ENCODE measurements around the gene LRRC36. TPM values are rescaled to one million over a fixed set of nuclear protein-coding genes. Genes with fewer than 3 reads are reported as not detected.

Gene LRRC36
- total RNA-seq: 1 to 10 TPM in 2 of 8 experiments, under 1 TPM in 2, not detected in 4; 0.43 to 1.5 (median 1.0) TPM

GRCh38 chr16:67326472-67327309 lies at the start of gene LRRC36, which contains the start of gene KCTD19:
Gene LRRC36 (plus strand): TSS chr16:67326815. CDS start chr16:67326863, 48 bp downstream.
Gene KCTD19 (minus strand): TSS chr16:67326741. CDS start chr16:67326707, 34 bp downstream.
- Histone ChIP-seq H3K27ac (peak within 1 kb of the TSS in 1 of 2 donors; percentile 15), H3K4me1 (replicated peaks in 1 of 2) (peaks cover 0 to 8% of the 10 kb centered on the region in 2 donors), H3K4me3 (peak within 1 kb of the TSS; percentile 29 to 44 (median 33))
- in situ Hi-C loops (cut with MboI; ENCODE audit: low pct_unique_long_range_greater_than_20kb in 2 of 9, low sequenced_read_pairs in 9 of 9, unreplicated experiment in 9 of 9): no loop called here
- ATAC-seq (replicated peaks in 6 of 8): peak; percentile 85 to 99 (median 99)
- WGBS, 10 experiments: 0 to 60% (median 29%) methylated on average over 1 to 4 of the region's 61 CpGs; no CpG with 5 or more reads in 6 of the 10 experiments

- peak in 5 of 8 experiments; percentile 29 to 69 (median 48) for ATAC-seq (replicated peaks in 6 of 8)
- Histone ChIP-seq H3K4me1 (replicated peaks in 1 of 2) (no peaks in the 10 kb centered on the region), H3K27ac (no peak overlapping the region), H3K4me3 (no peak overlapping the region)
- 0 to 100% (median 73%) methylated on average over 1 to 3 of the region's 4 CpGs; no CpG with 5 or more reads in 5 of the 10 experiments for WGBS, 10 experiments
- in situ Hi-C loops (cut with MboI; ENCODE audit: low pct_unique_long_range_greater_than_20kb in 2 of 9, low sequenced_read_pairs in 9 of 9, unreplicated experiment in 9 of 9): no loop called here
Measured at GRCh38 chr16:67277294-67277998, 49.2 kb upstream of the LRRC36 start.

- Histone ChIP-seq H3K4me1 (replicated peaks in 1 of 2) (no peaks in the 10 kb centered on the region), H3K4me3 (peak overlapping the region in 3 of 5 donors; percentile 29 to 42 (median 34)), H3K27ac (no peak overlapping the region)
- 17 to 77% (median 40%) methylated on average over 1 to 5 of the region's 13 CpGs; no CpG with 5 or more reads in 7 of the 10 experiments for WGBS, 10 experiments
- ATAC-seq (replicated peaks in 6 of 8): peak in 2 of 8 experiments; percentile 5 to 12
- in situ Hi-C loops (cut with MboI; ENCODE audit: low pct_unique_long_range_greater_than_20kb in 2 of 9, low sequenced_read_pairs in 9 of 9, unreplicated experiment in 9 of 9): no loop called here
Measured at GRCh38 chr16:67277999-67278772, 48.4 kb upstream of the LRRC36 start.

GRCh38 chr16:67278773-67279295 lies 47.8 kb upstream of the LRRC36 start:
- WGBS, 10 experiments: no CpG with 5 or more reads among the region's 42 CpGs
- Histone ChIP-seq H3K27ac (no peak overlapping the region), H3K4me1 (replicated peaks in 1 of 2) (no peaks in the 10 kb centered on the region), H3K4me3 (peak overlapping the region; percentile 19 to 42 (median 29))
- peak; percentile 19 to 70 (median 42) for ATAC-seq (replicated peaks in 6 of 8)
- in situ Hi-C loops (cut with MboI; ENCODE audit: low pct_unique_long_range_greater_than_20kb in 2 of 9, low sequenced_read_pairs in 9 of 9, unreplicated experiment in 9 of 9): no loop called here

GRCh38 chr16:67279296-67280089 lies 47.1 kb upstream of the LRRC36 start, which contains the start of gene PLEKHG4:
Gene PLEKHG4 (plus strand): TSS chr16:67279532. CDS start chr16:67280045, 513 bp downstream.
- peak within 1 kb of the TSS; percentile 19 to 42 (median 29) for H3K4me3 ChIP-seq
- WGBS, 10 experiments: 92 to 96% methylated on average over 5 to 8 of the region's 83 CpGs; no CpG with 5 or more reads in 8 of the 10 experiments
- no peaks in the 10 kb centered on the region for H3K4me1 ChIP-seq (replicated peaks in 1 of 2)
- ATAC-seq (replicated peaks in 6 of 8): peak; percentile 79 to 99 (median 88)
- no peak within 1 kb of the TSS for H3K27ac ChIP-seq
- in situ Hi-C loops (cut with MboI; ENCODE audit: low pct_unique_long_range_greater_than_20kb in 2 of 9, low sequenced_read_pairs in 9 of 9, unreplicated experiment in 9 of 9): no loop called here

GRCh38 chr16:67280090-67281015 lies 46.3 kb upstream of the LRRC36 start:
- 80 to 100% (median 98%) methylated on average over 1 to 5 of the region's 15 CpGs; no CpG with 5 or more reads in 4 of the 10 experiments for WGBS, 10 experiments
- Histone ChIP-seq H3K4me3 (peak overlapping the region in 1 of 5 donors; percentile 42), H3K4me1 (replicated peaks in 1 of 2) (no peaks in the 10 kb centered on the region), H3K27ac (no peak overlapping the region)
- in situ Hi-C loops (cut with MboI; ENCODE audit: low pct_unique_long_range_greater_than_20kb in 2 of 9, low sequenced_read_pairs in 9 of 9, unreplicated experiment in 9 of 9): no loop called here
- ATAC-seq (replicated peaks in 6 of 8): no peak

- H3K4me1 ChIP-seq (replicated peaks in 1 of 2): no peaks in the 10 kb centered on the region
- ATAC-seq (replicated peaks in 6 of 8): no peak
- no peak overlapping the region for H3K4me3 ChIP-seq
- no peak overlapping the region for H3K27ac ChIP-seq
- in situ Hi-C loops (cut with MboI; ENCODE audit: low pct_unique_long_range_greater_than_20kb in 2 of 9, low sequenced_read_pairs in 9 of 9, unreplicated experiment in 9 of 9): no loop called here
- 83 to 100% (median 86%) methylated on average over 3 to 7 of the region's 14 CpGs; no CpG with 5 or more reads in 6 of the 10 experiments for WGBS, 10 experiments
Measured at GRCh38 chr16:67281536-67282446, 44.8 kb upstream of the LRRC36 start.

GRCh38 chr16:67282447-67282805 lies 44.2 kb upstream of the LRRC36 start:
- Histone ChIP-seq H3K27ac (no peak overlapping the region), H3K4me3 (no peak overlapping the region), H3K4me1 (replicated peaks in 1 of 2) (no peaks in the 10 kb centered on the region)
- 84 to 94% methylated on average over 3 to 7 of the region's 10 CpGs; no CpG with 5 or more reads in 8 of the 10 experiments for WGBS, 10 experiments
- no peak for ATAC-seq (replicated peaks in 6 of 8)
- in situ Hi-C loops (cut with MboI; ENCODE audit: low pct_unique_long_range_greater_than_20kb in 2 of 9, low sequenced_read_pairs in 9 of 9, unreplicated experiment in 9 of 9): no loop called here

- Histone ChIP-seq H3K27ac (no peak overlapping the region), H3K4me1 (replicated peaks in 1 of 2) (no peaks in the 10 kb centered on the region), H3K4me3 (no peak overlapping the region)
- peak in 1 of 8 experiments; percentile 31 for ATAC-seq (replicated peaks in 6 of 8)
- in situ Hi-C loops (cut with MboI; ENCODE audit: low pct_unique_long_range_greater_than_20kb in 2 of 9, low sequenced_read_pairs in 9 of 9, unreplicated experiment in 9 of 9): no loop called here
- WGBS, 10 experiments: 80 to 100% (median 85%) methylated on average over 1 to 7 of the region's 7 CpGs; no CpG with 5 or more reads in 2 of the 10 experiments
Measured at GRCh38 chr16:67283039-67283825, 43.4 kb upstream of the LRRC36 start.

All from motor neuron (in vitro differentiated cells).